Loucy (cell line): ENCODE data around the gene CYB561A3.

Experiments
- EZH2phosphoT487 ChIP-seq: fragments of 200-600 bp; IDR thresholded peaks from 2 replicates; pipeline ENCODE4 v1.6.1; 2018; ENCODE audit warnings: antibody characterized with exemption, mild to moderate bottlenecking, moderate library complexity, borderline replicate concordance
- TF ChIP-seq, protein P1 (sequence below): fragments of 200-600 bp; sonication (generic); conservative IDR thresholded peaks from 2 replicates; pipeline ENCODE4 v1.5.1; 2014; ENCODE audit warnings: mild to moderate bottlenecking, antibody characterized with exemption, low read length

GRCh38 chr11:61404641-61405040, 43.0 kb upstream of the CYB561A3 start:
- TF ChIP-seq, protein P1, sequence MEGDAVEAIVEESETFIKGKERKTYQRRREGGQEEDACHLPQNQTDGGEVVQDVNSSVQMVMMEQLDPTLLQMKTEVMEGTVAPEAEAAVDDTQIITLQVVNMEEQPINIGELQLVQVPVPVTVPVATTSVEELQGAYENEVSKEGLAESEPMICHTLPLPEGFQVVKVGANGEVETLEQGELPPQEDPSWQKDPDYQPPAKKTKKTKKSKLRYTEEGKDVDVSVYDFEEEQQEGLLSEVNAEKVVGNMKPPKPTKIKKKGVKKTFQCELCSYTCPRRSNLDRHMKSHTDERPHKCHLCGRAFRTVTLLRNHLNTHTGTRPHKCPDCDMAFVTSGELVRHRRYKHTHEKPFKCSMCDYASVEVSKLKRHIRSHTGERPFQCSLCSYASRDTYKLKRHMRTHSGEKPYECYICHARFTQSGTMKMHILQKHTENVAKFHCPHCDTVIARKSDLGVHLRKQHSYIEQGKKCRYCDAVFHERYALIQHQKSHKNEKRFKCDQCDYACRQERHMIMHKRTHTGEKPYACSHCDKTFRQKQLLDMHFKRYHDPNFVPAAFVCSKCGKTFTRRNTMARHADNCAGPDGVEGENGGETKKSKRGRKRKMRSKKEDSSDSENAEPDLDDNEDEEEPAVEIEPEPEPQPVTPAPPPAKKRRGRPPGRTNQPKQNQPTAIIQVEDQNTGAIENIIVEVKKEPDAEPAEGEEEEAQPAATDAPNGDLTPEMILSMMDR: no peak
- TF ChIP-seq EZH2phosphoT487: no peak
